Small intestine (tissue), 7 donors: ENCODE data around the gene ZNF714. TPM values are rescaled to one million over a fixed set of nuclear protein-coding genes. Genes with fewer than 3 reads are reported as not detected.

Experiments
- DNase-seq, 2 donors: peaks; one replicate each; pipeline versions ENCODE4 v3.0.0 to v3.0.0-alpha.2; 2013
- FAIRE-seq: peaks from 2 replicates; lab custom pipeline; 2012; peaks lifted over from hg19 to GRCh38; lab: Jason Lieb, UNC
- H3K27ac ChIP-seq, 3 donors: one replicate each; pipeline ENCODE4 v1.5.1; 2013; ENCODE audit warnings: low read length in 2 of 3, mild to moderate bottlenecking in 2 of 3, control low read depth in 1 of 3, inconsistent platforms in 1 of 3, low read depth in 1 of 3, moderate library complexity in 1 of 3
- H3K27me3 ChIP-seq, 3 donors: one replicate each; pipeline ENCODE4 v1.6.1; 2013; ENCODE audit warnings: low read length in 3 of 3, inconsistent platforms in 1 of 3; ENCODE audit not compliant: control insufficient read depth in 3 of 3, insufficient read depth in 3 of 3
- H3K36me3 ChIP-seq, 3 donors: one replicate each; pipeline ENCODE4 v1.6.1; 2013; ENCODE audit warnings: low read length in 3 of 3, inconsistent platforms in 1 of 3, low read depth in 1 of 3, mild to moderate bottlenecking in 1 of 3, moderate library complexity in 1 of 3; ENCODE audit not compliant: control insufficient read depth in 3 of 3, insufficient read depth in 2 of 3
- H3K4me1 ChIP-seq, 3 donors: one replicate each; pipeline ENCODE4 v1.6.1; 2013; ENCODE audit warnings: low read length in 2 of 3, inconsistent platforms in 1 of 3, low read depth in 1 of 3, mild to moderate bottlenecking in 1 of 3, moderate library complexity in 1 of 3; ENCODE audit not compliant: control insufficient read depth in 3 of 3, insufficient read depth in 2 of 3
- H3K4me3 ChIP-seq, 3 donors: one replicate each; pipeline ENCODE4 v1.5.1; 2013; ENCODE audit warnings: low read length in 3 of 3, control low read depth in 1 of 3, inconsistent platforms in 1 of 3, low read depth in 1 of 3, mild to moderate bottlenecking in 1 of 3, moderate library complexity in 1 of 3
- H3K9me3 ChIP-seq, 2 donors: one replicate each; pipeline ENCODE4 v1.6.1; 2013; ENCODE audit warnings: low read depth in 1 of 2, low read length in 1 of 2; ENCODE audit not compliant: control insufficient read depth in 2 of 2, insufficient read depth in 1 of 2
- WGBS, 3 donors: extraction: QIAGEN DNeasy Blood & Tissue Kit; methylation state at CpG; one replicate each; pipeline ENCODE4 v1.1.7; 2013; 5-methylcytosine and 5-hydroxymethylcytosine counted together
- polyA plus RNA-seq, 4 donors: library from polyadenylated mRNA; stranded (reverse) in 3 of 4; unstranded in 1 of 4; fragments of 200-250 nt in 3 of 4; fragments of 120-200 nt in 1 of 4; gene quantifications; one replicate each; pipeline versions ENCODE4 v1.2.1 to v1.2.3, GENCODE V29; 2013
- donor health status: healthy with polysubstance abuse.
- donor health status: control.
- donor health status: control.
- donor health status: Bipolar disorder and iron deficiency.
- donor health status: healthy.

The ZNF714 gene
- polyA plus RNA-seq, 4 donors: 0.22 to 17.1 (median 1.7) TPM

DNA sequence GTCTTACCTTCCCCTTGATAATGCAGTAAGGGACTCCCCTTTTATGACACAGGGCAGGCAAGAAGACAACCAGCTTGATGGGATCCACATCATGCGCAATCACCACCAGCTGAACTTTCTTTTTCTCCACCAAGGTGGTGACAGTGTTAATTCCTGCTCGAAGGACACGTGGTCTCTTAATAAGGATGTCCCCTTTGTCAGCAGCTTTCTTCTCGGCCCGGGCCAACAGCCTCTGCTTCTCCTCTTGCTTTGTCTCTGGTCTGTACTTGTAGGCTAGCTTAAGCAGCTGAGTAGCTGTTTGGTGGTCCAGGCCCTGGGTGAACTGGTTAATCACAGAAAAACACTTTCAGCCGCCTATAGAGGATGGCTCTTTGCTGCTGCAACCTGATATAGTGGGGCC is 67.9 kb downstream of the ZNF714 start:
- Histone ChIP-seq H3K27ac (no peak overlapping the region), H3K36me3 (peaks cover 4 to 28% (median 13%) of the 10 kb centered on the region in 3 donors), H3K27me3 (no peaks in the 10 kb centered on the region), H3K4me3 (no peak overlapping the region), H3K9me3 (peaks cover 0 to 9% of the 10 kb centered on the region in 2 donors), H3K4me1 (no peaks in the 10 kb centered on the region)
- DNase-seq (no peak), FAIRE-seq (no peak)
- WGBS, 3 donors: 98 to 100% (median 98%) methylated on average over 6 of the region's 6 CpGs

DNA sequence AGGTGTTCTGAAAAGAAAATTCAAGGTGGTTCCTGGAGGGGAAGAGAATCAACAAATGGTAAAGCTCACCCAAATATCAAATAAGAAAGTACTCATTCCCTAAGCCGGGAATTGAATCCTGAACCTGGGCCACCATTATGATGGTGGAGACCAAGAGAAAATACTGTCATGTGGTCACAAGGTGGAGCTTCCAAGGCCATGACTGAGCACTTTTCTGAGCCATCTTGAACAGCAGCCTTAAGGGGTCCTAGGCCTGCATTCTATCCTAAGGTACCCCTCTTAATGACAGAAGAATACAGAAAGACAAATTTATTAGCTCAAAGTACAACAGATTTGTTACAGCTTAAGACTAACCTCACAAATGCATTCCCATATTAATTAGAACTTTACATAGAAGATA is 69.5 kb downstream of the ZNF714 start:
- H3K27ac ChIP-seq: no peak overlapping the region
- WGBS, 3 donors: 98 to 100% (median 100%) methylated on average over 1 of the region's 1 CpG
- FAIRE-seq (no peak), DNase-seq (no peak)
- peaks cover 0 to 9% of the 10 kb centered on the region in 2 donors for H3K9me3 ChIP-seq
- no peak overlapping the region for H3K4me3 ChIP-seq
- no peaks in the 10 kb centered on the region for H3K4me1 ChIP-seq
- no peaks in the 10 kb centered on the region for H3K27me3 ChIP-seq
- H3K36me3 ChIP-seq: peaks cover 8 to 26% (median 11%) of the 10 kb centered on the region in 3 donors

DNA sequence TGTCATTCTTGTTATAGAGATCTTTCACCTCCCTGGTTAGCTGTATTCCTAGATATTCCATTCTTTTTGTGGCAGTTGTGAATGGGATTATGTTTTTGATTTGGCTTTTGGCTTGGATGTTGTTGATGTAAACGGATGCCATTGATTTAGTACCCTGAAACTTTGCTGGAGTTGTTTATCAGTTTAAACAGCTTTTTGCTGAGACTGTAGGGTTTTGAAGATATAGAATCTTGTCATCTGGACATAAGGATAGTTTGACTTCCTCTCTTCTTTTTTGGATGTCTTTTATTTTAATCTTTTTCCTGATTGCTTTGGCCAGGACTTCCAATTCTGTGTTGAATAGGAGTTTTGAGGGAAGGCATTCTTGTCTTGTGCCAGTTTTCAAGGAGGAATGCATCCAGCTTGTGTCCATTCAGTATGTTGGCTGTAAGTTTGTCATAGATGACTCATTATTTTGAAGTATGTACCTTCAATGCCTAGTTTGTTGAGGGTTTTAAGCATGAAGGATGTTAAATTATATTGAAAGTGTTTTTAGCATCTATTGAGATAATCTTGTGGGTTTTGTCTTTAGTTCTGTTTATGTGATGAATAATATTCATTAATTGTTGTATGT is 76.6 kb downstream of the ZNF714 start:
- Histone ChIP-seq H3K4me3 (no peak overlapping the region), H3K27ac (no peak overlapping the region), H3K27me3 (no peaks in the 10 kb centered on the region), H3K9me3 (peaks cover 0 to 12% of the 10 kb centered on the region in 2 donors), H3K4me1 (no peaks in the 10 kb centered on the region), H3K36me3 (peaks cover 2 to 15% (median 5%) of the 10 kb centered on the region in 3 donors)
- FAIRE-seq (no peak), DNase-seq (no peak)
- 93% methylated on average over 1 of the region's 1 CpG for WGBS, 3 donors

- Histone ChIP-seq H3K4me3 (no peak overlapping the region), H3K9me3 (no peaks in the 10 kb centered on the region), H3K4me1 (no peaks in the 10 kb centered on the region), H3K36me3 (peaks cover 0 to 19% (median 6%) of the 10 kb centered on the region in 3 donors), H3K27ac (no peak overlapping the region), H3K27me3 (no peaks in the 10 kb centered on the region)
- no peak for FAIRE-seq
- WGBS, 3 donors: 97 to 100% (median 98%) methylated on average over 5 of the region's 5 CpGs
- DNase-seq: no peak
Observed at GRCh38 chr19:21164541-21164940, 82.5 kb downstream of the ZNF714 start.

- Histone ChIP-seq H3K4me1 (no peaks in the 10 kb centered on the region), H3K4me3 (no peak overlapping the region), H3K9me3 (no peaks in the 10 kb centered on the region), H3K27me3 (no peaks in the 10 kb centered on the region), H3K27ac (no peak overlapping the region), H3K36me3 (peaks cover 0 to 21% (median 12%) of the 10 kb centered on the region in 3 donors)
- WGBS, 3 donors: 85 to 97% (median 93%) methylated on average over 2 of the region's 2 CpGs
- no peak for DNase-seq
- no peak for FAIRE-seq
Observed at GRCh38 chr19:21166436-21166835, 84.4 kb downstream of the ZNF714 start.

Other genes with a start within 250 kb of the ZNF714 start
- gene ZNF85, start 159.0 kb upstream of the ZNF714 start, polyA plus RNA-seq: 10 to 100 TPM in 1 of 4 donors, 1 to 10 TPM in 1, under 1 TPM in 1, not detected in 1; 0.81 to 10.9 (median 2.9) TPM
- gene ZNF430, start 61.5 kb upstream of the ZNF714 start, polyA plus RNA-seq: 10 to 100 TPM in 1 of 4 donors, 1 to 10 TPM in 3; 1.6 to 10.8 (median 2.8) TPM
- 10 to 100 TPM in 1 of 4 donors, 1 to 10 TPM in 3; 2.7 to 31.0 (median 5.5) TPM for gene ZNF431, start 59.8 kb downstream of the ZNF714 start, polyA plus RNA-seq
- gene ZNF708, start 247.2 kb downstream of the ZNF714 start, polyA plus RNA-seq: 10 to 100 TPM in 1 of 4 donors, 1 to 10 TPM in 3; 1.8 to 20.8 (median 3.4) TPM